Activated T-cell treated with anti-CD3 and anti-CD28 coated beads for 4 hours (primary cell): ENCODE data around the gene SLC25A20.

Source experiments
- DNase-seq: peaks from one replicate; pipeline ENCODE4 v3.0.0-alpha.2; 2020

SLC25A20 gene

DNA sequence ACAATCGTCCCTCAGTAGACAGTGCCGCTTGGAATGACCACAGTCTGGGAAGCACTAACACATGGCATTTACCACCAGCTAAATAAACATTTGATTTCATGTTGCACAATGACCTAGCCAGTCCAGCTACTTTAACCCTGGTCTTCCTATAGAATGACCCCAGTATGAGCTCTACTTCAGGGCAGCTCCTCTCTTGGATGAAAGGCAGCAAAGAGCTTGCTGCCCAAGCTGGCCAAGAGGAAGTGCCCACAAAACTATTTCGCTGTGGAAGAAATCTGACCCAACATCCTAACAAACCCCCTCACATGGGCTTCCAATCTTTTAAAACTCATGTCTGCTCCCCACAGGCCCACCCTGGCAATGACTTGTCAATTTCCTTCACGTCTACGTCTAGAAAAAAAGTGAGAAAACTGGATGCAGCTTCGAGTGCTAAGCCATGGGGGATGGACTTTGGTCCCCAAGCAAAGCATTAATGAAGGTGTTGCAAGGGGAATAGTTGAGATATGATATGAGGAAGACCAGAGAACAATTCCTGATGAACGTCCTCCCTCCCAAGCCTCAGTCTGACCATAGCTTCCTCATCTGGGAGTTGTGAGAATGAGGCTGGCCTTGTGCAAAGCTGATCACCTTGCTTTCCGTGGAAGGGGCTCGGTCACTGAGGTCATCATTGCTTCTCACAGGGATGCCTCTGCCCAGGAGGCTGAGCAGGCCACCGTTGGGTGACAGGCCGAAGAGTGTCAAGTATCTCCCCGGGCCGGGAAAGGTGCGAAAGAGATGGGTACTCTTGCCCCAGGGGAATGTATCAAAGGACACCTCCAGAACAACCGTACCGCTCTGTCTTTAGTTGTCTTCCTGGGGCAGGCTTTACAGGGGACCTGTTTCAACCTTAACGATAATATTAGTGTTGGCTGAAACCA, 964 bp downstream of the SLC25A20 start:
- no peak for DNase-seq

DNA sequence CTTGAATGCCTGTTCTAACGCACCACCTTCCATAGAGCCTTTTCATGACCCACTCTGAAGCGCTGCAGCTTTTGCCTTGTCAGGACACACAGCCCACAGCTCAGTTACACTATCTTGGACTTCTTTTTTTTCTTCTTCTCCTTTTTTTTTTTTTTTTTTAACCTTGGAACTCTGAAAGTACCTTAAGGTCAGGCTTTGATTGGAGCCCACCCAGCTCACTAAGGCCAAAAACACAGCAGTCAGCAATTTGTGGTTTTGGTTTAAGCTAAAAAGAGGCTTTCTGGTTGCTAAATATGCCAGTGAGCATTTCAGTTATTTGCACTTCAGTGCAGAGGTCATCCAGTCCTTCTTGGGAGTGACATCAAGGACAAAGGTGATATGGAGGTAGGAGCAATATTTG, 1.7 kb downstream of the SLC25A20 start:
- DNase-seq: no peak

DNA sequence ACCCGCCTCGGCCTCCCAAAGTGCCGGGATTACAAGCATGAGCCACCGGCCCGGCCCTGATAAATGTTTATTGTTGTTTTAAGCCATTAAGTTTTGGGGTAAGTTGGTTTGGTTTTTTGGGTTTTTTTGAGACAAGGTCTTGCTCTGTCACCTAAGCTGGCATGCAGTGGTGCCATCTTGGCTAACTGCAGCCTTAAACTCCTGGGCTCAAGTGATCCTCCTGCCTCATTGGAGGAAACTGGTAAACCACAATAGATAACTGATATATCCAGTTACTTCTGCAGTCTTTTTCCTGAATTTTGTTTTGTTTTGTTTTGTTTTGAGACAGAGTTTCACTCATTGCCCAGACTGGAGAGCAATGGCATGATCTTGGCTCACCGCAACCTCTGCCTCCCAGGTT, 4.2 kb downstream of the SLC25A20 start:
- no peak for DNase-seq

DNA sequence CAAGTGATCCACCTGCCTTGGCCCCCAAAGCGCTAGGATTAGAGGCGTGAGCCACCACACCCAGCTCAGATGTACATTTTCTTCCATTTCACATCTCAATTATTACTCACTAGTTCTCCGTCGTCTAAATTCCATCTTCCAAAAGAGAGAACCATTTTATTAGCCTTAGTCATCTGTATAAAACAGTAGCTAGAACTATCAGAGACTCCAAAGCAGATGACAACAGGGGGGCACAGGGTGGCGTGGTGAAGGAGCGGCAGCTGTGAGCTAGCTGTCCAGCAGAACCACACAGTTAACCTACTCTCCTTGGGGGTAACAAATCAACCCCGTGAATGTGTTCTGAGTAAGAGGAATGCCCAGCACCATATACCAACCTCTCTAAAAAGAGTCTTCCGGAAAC, 7.1 kb downstream of the SLC25A20 start:
- DNase-seq: no peak

DNA sequence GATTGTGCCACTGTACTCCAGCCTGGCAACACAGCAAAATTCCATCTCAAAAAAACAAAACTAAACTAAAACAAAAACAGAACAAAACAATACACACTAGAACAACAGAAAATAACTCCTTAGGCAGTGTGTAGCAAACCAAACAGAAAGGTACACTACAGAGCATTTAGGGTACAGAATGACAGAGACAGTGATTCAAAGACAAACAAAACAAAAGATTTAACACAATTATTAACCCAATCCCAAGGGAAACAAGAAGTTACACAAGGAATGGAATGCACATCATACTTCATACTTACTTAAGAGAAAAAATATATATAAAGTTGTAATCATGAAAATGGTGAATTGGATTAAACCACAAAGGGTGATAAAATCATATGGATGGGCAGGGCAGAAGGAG, 12.9 kb downstream of the SLC25A20 start:
- no peak for DNase-seq

DNA sequence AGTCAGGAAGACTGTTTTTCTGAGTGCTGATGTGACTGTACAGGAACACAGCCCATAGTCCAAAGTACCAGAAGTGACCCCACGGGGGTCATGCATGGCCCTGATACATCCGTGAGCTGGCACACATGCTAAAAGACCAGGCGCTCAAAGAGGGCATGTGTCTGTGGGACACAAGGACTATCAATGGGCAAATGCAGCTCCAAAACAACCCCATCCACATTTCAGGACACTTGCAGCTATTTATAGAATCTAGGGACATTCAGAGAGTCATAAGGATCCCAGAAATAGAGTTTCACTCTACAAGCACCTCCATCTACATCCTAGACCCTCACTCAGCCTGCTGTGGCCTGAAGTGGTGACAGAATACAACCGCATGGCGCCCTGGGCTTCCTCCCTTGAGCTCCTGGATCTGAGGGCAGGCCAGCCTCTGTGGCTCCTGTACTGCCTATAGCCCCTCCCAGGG, 17.0 kb downstream of the SLC25A20 start:
- DNase-seq: no peak

DNA sequence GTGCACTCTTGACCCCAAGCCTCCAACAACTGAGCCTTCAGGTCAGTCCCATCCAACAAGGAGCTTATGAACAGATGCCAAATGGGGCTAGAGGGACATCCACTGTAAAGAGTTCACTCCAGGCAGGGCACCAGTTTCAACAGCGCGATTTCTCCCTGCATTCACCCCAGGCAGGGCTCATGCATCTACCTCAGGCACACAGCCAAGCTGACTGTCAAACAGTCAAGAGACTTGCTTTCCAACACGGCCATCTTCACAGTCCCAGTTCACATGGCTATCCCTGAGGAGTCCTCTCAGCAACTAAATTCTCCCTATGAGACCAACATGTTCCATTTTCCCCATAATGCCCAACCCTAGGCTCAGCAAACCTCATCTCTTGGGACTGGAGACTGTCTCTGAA, 17.7 kb downstream of the SLC25A20 start:
- no peak for DNase-seq

DNA sequence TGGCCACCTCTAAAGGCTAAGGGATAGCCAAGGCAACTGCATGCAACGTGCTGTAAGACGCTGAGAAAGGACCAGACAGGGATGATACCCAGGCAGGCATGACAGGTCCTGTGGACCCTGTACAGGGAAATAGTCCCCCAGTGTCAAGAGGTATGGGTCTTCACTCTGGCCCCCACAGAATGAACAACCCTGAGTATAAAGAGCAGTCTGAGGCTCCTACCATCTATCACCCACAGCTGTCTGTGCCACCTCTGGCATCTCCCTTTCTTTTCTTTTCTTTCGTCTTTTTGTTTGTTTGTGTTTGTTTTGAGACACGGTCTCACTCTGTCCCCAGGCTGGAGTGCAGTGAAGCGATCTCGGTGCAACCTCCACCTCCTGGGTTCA, 18.7 kb downstream of the SLC25A20 start:
- DNase-seq: no peak

DNA sequence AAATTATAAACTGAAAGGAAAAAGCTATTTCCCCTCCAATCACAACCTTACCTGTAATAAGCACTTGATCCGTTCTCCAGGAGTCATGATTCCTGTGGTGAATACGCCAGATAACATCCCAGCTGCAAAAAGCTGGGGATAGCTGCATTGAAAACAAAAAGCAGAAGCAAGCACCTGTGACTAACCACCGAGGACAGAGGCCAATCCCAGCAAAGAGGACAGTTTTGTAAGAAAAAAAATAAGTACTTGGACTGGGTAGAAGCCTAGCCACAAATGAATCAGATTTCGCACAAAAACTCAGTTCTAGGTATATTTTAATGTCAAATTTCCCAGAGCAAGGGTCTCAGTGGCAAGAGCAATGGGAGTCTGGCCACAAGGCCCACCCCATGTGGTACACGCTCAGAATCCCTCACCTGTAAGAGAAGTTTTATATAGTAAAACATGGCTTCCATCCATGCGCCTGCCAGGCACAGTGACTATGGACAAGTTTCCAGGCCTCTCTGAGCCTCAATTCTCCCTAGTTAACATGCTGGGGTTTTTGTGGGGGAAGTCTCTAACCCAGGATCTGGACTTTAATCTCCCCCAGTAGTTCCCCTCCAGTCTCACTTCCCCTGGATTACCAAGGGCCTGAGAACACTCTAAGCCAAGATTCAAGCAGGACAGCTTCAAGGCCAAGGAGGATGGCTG, 19.2 kb downstream of the SLC25A20 start:
- DNase-seq: no peak

DNA sequence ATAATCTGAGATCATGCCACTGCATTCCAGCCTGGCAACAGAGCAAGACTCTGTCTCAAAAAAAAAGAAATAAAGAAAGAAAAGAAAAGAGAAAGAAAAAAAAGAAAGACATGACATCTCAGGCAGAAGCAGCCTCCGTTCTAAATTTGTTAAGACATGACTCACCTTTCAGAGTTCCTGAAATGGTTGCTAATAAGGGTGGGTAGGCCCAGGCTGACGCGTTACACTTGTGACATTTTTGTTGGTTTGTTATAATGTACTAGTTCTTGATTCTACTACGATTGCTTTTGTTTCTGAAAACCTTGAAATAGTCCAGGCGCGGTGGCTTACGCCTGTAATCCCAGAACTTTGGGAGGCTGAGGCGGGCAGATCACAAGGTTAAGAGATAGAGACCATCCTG, 21.0 kb downstream of the SLC25A20 start:
- no peak for DNase-seq

DNA sequence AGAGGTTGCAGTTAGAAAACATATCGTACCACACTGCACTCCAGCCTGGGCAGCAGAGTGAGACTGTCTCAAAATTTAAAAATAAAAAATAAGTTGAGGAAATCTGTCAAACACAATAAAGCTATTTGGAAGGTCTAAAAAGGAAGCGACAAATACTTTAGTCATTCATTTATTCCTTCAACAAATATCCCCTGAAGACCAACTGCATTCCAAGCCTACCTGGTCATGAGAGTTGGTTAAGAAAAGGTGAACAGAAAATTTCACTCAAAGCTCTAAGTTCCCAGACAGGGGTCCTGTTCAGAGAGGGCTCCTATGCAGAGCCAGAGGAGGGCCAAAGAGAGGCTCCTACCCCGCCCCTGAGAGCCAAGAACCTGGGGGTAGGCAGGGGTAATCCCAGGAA, 35.6 kb downstream of the SLC25A20 start:
- DNase-seq: no peak

DNA sequence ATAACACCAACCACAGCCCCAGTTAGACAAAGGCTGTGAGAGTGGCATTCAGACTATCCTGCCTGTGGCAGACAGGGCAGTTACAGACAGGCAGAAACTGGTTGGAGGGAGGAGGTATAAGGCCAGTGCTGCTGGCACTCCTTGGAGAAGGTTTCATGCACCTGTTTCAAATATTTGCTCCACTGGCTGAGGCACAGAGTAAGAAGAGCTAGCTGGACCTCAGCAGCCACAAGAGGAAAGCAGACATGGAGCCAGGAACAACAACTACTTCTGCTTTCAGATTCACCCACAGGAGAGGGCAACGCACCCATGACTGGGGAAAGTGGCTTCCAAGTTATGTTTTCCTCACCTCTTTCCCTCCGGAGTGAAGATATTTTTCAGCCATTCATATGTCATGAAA, 39.5 kb downstream of the SLC25A20 start:
- DNase-seq: no peak

DNA sequence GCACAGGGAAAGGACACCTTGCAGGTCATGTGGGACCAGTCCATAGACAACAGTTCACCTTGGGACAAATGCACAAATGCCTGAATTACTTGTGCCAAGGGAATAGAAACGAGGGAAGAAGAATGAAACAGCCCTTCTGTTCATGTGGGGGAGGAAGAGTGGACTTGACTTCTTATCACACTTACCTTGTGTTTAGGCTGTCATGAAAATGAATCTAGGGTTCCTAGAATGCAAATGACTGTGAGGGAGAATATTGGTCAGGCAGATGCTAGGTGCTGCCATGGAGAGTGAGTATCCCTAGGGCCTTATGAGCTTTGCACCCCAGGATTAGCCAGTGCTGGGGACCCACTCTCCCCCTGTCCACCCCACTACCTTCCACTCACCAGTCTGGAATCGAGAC, 40.0 kb downstream of the SLC25A20 start:
- no peak for DNase-seq

DNA sequence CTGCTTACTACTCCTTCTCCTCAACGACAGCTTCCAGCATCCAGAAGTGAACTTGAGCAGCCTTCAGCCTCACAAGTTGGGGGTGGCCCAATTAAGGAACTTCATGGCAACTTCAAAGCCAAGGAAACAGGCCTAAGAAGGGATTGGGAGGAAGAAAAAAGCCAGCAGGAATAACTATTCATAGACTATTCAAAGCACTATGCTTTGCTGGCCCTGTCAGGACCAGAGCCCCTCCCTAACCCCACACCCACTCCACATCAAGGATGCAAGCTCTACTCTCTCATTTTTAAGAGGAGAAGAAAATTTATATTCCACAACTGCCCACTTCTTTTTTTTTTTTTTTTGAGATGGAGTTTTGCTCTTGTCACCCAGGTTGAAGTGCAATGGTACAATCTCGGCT, 41.0 kb downstream of the SLC25A20 start:
- no peak for DNase-seq

DNA sequence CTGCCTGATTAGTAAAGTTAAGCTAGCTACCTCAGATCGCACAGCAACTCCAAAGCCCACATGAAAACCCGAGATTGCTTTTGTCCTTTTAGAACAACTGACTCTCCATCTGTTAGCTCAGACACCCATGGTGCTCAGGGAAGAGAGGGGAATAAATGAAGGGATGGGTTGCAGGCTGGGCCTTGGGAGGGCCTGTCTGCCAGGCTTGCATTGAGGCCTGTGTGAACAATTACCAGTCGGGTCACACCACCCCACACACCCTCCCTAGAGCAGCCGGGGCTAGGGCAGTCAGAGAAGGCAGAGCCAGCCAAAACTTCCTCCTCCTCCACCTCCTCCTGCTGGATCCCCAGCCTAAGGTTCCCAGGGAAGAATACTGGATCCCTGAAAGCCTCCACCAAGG, 42.2 kb downstream of the SLC25A20 start:
- no peak for DNase-seq

DNA sequence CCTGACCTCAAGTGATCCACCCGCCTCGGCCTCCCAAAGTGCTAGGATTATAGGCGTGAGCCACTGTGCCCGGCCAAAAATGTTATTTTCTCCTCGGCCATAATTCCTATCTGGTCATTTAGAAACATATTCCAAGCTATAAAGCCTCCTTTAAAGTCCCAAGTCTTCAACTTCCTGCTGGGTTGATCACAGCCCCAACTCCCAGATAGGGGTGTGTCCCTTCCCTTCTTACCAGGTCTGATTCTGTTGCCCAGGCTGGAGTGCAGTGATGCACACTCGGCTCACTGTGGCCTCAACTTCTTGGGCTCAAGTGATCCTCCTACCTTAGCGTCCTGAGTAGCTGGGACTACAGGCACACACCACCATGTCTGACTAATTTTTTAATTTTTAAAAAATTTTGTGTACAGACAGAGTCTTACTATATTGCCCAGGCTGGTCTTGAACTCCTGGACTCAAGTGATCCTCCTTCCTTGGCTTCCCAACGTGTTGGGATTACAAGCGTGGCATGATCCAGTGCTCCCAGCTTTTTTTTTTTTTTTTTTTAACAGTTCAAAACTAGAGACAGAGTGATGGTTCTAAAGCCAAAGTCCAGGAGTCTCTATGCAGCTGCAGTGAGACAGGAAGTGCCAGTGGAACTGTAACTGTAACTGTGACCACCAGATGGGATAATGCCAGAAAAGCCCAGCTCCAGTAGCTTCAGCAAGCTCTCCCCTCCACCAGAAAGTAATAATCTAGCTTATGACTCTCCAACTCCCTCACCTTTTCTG, 42.8 kb downstream of the SLC25A20 start:
- no peak for DNase-seq

DNA sequence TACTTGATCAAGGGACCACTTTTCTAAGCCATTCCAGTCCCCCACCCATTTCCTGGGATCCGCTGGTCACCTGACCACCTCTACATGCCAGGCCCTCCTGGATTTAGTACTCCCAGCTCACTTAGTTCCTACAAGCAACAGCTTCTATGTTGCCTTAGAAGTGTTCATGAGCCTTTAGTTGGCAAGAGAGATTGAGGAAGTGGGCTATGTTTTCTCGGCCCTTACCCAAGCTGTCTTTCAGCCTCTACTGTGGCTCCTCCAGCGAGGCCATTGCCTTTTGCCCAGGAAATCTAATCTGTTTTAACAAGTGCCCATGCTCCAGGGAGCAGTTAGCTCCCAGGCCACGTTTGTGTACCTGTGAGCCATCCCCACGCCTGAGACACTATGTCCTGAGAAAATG, 46.5 kb downstream of the SLC25A20 start:
- DNase-seq: no peak

DNA sequence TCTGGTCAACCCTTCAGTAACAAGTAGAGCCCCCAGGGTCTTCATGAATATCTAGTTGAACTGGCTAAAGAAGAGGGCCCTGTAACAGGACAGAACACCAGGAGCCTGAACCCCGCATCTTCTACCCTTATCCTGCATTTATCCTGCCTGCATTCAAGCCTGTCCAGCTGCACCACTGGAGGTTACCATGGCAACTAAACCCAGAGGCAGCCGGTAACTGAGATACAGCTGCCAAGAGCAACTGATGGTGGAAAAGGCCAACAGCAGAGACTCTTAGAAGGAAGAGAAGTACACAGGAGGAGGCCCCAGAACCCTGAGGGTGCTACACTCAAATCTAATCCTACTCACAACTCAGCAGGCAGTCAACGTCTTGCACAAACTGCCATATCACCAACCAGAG, 47.3 kb downstream of the SLC25A20 start:
- no peak for DNase-seq

DNA sequence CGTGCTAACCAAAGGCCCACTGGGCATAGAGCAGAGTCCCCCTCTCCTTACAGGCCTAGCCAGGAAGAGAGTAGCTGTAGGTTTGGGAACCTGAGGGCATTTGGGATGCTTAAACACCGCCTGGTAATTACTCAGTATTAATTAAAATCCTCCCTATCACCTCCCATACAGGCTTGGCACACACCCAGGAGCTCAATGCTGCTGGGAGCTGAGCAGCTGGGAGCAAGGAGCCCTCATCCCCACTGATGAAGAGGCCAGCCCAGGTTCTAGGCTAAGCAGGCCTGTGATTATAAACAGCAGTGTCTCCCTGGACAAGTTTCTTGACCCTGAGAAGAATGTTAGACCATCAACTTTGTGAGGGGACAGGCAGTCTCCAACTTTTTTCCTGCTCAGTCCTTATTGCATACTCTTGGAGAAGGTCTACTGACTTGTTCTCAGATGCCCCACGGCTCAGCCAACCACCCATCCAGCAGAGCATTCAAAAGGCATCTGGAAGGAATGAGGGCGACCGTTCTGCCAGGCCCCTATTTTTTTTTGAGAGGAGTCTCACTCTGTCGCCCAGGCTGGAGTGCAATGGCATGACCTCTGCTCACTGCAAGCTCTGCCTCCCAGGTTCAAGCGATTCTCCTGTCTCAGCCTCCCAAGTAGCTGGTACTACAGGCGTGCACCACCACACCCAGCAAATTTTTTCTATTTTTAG, 49.7 kb downstream of the SLC25A20 start:
- no peak for DNase-seq

DNA sequence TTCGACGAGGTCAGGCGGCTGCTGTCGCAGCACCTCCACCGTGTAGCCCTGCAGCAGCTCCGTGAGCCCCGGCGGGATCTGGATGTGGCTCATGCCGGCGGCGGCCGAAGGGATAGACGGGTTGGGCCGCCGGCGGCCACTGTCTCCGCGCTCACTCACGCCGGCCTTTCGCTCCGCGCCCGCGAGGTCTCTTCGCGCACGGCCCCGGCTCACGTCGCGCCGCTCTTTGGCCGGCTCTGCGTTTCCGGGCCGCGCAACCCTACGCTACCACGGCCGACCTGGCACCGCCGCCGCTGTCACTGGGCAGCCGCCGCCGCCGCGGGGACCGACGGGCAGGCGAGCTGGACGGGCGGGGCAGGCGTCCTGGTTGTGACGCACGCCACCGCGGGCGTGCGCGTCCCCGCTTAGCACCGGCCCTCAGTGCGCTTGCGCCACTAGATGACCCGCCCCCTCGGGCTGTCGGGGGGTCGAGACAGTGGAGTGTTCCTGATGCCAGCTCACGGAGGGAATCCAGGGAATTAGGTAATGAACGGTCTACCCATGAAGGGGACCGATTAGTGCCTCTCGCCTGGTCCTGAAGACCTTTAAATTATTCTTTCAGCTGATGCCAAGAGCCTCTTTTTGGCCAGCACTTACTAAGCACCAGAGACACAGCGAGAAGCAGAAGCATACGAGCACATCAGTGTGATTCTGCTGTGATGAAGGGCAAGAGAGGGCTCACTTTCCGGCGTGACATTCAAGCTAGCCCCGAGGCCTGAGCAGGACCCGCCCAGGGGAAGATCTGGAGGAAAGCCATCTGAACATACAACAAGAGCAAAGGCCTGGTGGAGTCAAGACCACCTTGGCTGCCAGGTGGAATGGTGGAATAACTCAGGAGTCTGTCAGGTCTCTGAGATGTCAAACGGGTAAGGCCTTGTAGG, 50.9 kb downstream of the SLC25A20 start, which contains the start of gene PRKAR2A:
PRKAR2A (minus strand) TSS at position 371 of the 920 bp plus-strand sequence; CDS start at position 93, 278 bp downstream.
- DNase-seq: peak; percentile 62

DNA sequence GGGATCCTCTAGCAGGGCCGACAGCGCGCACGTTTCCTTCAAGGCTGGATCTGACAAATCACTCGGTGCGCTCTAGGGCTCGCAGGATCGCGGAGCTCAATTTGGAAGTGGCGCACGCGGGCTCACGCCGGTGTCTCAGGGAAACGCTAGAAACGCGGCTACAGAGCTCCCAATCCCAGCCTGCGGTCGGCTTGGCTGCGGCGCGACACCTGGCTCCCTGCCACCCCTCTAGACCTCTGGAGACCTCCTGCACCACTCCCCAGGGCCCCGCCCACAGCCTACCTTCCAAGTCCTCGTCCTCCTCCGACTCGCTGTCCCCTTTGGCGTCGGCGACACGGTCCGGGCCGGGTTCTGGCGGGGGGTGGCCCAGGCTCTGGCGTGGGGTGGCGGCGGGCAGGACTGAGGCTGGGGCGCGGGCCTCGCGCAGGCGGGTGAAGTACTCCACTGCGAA, 51.6 kb downstream of the SLC25A20 start:
- DNase-seq: peak; percentile 31

DNA sequence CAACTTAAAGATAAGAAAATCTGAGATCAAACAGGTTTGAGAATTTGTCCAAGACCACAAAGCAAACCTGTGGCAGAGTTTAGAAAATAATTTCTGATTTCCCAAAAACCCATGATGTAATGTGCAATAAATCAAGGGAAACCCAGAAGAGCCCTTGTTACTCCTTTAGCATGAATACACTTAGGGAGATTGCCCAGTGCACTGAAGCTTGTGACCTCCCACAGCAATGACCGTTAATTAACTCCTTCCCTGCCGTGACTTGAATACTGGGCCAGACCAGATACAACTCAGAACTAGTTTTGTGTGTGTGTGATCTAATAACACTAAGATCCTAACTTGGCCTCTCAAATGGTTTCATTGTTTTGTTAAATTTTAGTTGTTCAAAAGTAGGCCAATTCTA, 53.5 kb downstream of the SLC25A20 start:
- DNase-seq: no peak
